Gastrocnemius medialis (tissue), 4 donors: ENCODE results near the gene SYNGR1.

Experiments
- POLR2A ChIP-seq, 2 donors: fragments of 450-650 bp; IDR thresholded peaks; one replicate each; pipeline ENCODE4 v1.6.1; 2017; ENCODE audit warnings: antibody characterized with exemption in 2 of 2, mild to moderate bottlenecking in 2 of 2, moderate library complexity in 2 of 2
- TF ChIP-seq, protein P1 (sequence below), 5 experiments: fragments of 450-650 bp in 3 of 5; fragments of 200-600 bp in 2 of 5; sonication (generic) in 2 of 5; IDR thresholded peaks in 4 of 5; conservative IDR thresholded peaks in 1 of 5; 1 replicate in 4 of 5; 2 replicates in 1 of 5; pipeline ENCODE4 v1.5.1; 2016 to 2019; ENCODE audit warnings: antibody characterized with exemption in 5 of 5, mild to moderate bottlenecking in 3 of 5, moderate library complexity in 3 of 5

DNA sequence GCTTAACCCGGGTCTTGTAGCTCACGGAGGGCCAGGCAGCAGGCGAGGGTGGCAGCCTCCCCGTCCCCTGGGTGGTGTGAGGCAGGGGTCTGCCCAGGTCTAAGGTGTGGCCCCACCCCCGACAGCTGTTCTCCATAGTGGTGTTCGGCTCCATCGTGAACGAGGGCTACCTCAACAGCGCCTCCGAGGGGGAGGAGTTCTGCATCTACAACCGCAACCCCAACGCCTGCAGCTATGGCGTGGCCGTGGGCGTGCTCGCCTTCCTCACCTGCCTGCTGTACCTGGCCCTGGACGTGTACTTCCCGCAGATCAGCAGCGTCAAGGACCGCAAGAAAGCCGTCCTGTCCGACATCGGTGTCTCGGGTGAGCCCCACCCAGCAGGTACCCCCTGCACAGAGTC lies 24.4 kb downstream of the SYNGR1 start:
- TF ChIP-seq, protein P1, sequence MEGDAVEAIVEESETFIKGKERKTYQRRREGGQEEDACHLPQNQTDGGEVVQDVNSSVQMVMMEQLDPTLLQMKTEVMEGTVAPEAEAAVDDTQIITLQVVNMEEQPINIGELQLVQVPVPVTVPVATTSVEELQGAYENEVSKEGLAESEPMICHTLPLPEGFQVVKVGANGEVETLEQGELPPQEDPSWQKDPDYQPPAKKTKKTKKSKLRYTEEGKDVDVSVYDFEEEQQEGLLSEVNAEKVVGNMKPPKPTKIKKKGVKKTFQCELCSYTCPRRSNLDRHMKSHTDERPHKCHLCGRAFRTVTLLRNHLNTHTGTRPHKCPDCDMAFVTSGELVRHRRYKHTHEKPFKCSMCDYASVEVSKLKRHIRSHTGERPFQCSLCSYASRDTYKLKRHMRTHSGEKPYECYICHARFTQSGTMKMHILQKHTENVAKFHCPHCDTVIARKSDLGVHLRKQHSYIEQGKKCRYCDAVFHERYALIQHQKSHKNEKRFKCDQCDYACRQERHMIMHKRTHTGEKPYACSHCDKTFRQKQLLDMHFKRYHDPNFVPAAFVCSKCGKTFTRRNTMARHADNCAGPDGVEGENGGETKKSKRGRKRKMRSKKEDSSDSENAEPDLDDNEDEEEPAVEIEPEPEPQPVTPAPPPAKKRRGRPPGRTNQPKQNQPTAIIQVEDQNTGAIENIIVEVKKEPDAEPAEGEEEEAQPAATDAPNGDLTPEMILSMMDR (IDR thresholded peaks at IDR 0.05 in 4 of 5, conservative IDR thresholded peaks at IDR 0.05 in 1 of 5), result no peak
- TF ChIP-seq POLR2A (IDR thresholded peaks at IDR 0.05), result no peak
